Measurements from ENCODE around the gene MRPS5.

- TF ChIP-seq, protein P1, sequence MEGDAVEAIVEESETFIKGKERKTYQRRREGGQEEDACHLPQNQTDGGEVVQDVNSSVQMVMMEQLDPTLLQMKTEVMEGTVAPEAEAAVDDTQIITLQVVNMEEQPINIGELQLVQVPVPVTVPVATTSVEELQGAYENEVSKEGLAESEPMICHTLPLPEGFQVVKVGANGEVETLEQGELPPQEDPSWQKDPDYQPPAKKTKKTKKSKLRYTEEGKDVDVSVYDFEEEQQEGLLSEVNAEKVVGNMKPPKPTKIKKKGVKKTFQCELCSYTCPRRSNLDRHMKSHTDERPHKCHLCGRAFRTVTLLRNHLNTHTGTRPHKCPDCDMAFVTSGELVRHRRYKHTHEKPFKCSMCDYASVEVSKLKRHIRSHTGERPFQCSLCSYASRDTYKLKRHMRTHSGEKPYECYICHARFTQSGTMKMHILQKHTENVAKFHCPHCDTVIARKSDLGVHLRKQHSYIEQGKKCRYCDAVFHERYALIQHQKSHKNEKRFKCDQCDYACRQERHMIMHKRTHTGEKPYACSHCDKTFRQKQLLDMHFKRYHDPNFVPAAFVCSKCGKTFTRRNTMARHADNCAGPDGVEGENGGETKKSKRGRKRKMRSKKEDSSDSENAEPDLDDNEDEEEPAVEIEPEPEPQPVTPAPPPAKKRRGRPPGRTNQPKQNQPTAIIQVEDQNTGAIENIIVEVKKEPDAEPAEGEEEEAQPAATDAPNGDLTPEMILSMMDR (IDR thresholded peaks at IDR 0.05), result no peak
- TF ChIP-seq POLR2AphosphoS5 (IDR thresholded peaks at IDR 0.05) (no peak), POLR2A (IDR thresholded peaks at IDR 0.05) (no peak)
Observed at GRCh38 chr2:95159690-95160449, 38.3 kb upstream of the MRPS5 start, which contains the start of gene ZNF514.

Measured in breast epithelium (tissue), 3 donors.